Activated effector memory CD4-positive, alpha-beta T cell treated with anti-CD3 and anti-CD28 coated beads, Interleukin-2, amount 50 U/mL, for 16 hours (primary cell): ENCODE measurements around the gene TMEM207.
A peak's percentile ranks its signal among the peaks of the same experiment; 100 is the strongest.

ENCODE experiments used
- DNase-seq: peaks from one replicate; pipeline ENCODE4 v3.0.0-alpha.2; 2020

The TMEM207 gene

GRCh38 chr3:190443257-190443656 is 6.4 kb downstream of the TMEM207 start:
- no peak for DNase-seq

- DNase-seq = no peak
These were observed 7.5 kb downstream of the TMEM207 start for GRCh38 chr3:190442240-190442639.

DNA sequence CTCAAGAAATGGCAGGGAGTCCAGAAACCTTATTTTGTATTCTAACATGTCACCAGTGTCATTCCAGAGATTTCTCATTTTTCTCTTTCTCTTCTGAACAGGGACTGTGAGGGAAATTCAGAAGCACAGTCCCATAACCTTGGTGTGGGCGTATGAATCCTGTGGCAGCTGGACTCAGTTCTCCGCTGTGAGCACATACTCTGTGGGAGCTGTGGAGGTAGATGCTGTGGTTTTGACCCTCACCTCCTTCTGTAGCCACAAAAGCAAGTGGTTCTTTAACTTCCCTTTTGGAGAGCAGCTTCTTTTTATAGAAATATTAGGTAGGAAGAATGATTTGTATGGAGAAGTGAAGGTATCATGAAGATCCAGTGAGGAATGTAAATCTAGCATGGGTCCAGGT is 13.4 kb downstream of the TMEM207 start:
- no peak for DNase-seq

GRCh38 chr3:190435618-190436017 is 14.1 kb downstream of the TMEM207 start:
- DNase-seq = no peak

DNA sequence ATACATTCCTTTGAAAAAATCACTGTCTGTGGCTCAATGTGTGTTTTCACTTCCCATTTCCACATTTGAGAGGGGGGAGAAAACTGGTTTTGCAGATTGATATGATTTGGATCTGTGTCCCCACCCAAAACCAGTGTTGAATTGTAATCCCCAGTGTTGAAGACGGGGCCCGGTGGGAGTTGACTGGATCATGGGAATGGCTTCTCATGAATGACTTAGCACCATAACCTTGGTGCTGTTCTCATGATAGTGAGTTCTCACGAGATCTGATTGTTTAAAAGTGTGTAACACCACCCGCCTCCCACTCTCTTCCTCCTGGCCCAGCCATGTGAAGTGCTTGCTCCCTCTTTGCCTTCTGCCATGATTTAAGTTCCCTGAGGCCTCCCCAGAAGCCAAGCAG is 16.1 kb downstream of the TMEM207 start:
- no peak for DNase-seq

- no peak for DNase-seq
These were observed 17.5 kb downstream of the TMEM207 start for GRCh38 chr3:190432216-190432615.

DNA sequence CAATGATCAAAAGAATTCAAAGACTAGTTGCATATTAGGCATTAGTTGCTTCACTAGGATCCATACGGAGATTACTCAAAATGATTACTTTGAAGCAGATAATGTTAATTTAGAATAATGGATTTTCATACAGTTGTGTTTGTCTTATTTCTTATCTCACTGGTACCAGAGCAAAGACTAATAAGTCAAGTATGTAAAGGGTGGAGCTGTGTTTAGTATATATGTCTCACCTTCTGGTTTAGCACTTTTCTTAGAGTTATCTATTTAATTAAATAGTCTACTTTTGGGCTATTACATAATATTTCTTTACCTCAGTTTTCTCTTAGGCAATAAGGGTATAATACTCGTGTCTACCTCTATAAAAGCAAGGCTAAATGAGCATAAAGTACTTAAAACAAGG is 18.8 kb downstream of the TMEM207 start:
- DNase-seq = no peak

- no peak for DNase-seq
These were observed 20.0 kb downstream of the TMEM207 start for GRCh38 chr3:190429681-190430080.

DNA sequence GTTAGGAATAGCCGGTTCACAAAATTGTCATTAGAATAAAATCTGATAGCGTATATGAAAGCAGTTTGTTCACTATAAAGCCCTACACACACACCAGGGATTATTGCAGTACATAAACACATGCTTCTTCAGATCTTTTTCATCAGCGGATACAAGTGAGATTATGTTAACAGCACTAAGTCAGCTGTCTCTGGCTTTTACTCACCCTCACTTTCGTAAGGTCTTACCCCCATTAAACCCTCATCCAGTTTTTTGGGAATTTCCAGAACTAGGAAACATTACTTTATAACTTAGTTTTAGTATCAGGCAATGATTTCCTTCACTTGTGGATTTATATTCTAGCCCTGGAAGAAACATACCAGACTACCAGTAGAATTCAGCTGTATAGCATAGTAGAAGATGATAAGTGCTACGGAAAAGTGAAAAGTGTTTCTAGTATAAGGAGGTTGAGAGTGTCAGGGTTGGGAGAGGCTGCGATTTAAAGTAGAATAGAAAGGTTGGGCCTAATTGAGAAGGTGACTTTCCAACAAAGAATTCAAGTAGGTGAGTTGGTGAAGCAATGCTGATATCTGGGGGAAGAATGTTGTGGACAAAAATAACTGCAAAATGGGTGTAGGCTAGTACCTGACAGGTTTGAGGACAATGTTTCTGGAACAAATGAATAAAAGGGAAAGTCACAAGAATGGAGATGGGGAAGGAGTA is 22.7 kb downstream of the TMEM207 start:
- no peak for DNase-seq

DNA sequence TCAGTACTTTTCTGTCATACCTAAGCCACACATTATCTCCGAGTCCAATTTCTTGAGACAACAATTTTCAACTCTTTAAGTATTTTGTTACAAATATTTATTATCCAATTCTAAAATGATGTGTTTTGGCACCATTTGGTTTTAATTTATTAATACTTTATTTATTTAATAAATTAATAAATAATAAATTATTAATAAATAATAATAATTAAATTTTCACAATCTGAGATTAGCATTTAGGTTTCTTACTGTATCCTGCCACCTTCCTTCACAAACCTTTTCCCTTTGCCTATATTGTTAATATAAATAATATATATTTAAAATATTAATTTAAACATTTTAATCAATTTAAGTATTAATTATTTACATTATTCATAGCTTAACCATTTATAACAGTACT is 23.9 kb downstream of the TMEM207 start:
- DNase-seq = no peak

- peak; percentile 66 for DNase-seq
These were observed 24.9 kb downstream of the TMEM207 start for GRCh38 chr3:190424478-190425439.

DNA sequence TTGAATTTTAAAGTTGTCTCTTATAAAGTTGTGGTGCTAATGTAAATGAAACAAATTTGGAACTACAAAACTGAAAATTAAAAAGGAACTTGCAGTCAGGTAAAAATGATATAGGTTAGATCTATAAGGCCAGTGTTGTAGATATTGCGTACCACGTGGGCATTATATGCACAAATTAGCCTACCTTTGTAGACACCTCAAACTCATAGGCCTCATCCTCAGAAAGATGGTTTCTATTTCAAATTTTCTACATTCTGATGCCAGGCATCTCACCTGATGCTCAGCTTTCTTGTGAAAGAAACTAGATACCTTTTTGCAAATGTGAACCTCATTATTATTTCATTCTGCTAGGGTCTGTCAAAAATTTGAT is 25.6 kb downstream of the TMEM207 start:
- no peak for DNase-seq

DNA sequence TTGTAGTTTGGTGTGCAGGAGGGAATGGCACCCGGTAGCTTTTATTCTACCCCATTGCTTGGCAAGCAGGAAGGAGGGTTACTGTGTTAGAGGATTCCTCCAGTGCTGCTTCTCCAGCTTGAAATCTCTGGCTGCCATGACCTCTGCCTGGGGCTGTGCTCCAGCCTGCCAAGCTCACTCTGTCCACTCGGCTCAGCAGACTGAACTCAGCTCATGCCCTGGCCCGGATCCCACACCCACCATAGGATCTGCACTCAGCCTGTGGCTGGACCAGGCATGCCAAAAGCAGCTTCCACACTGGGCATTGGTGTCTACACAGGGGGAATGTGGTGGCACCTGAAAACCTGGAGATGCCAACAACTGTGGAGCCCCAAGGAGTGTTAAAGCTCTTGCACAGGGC is 35.4 kb downstream of the TMEM207 start:
- no peak for DNase-seq

GRCh38 chr3:190404715-190405114 is 45.0 kb downstream of the TMEM207 start:
- DNase-seq = no peak

DNA sequence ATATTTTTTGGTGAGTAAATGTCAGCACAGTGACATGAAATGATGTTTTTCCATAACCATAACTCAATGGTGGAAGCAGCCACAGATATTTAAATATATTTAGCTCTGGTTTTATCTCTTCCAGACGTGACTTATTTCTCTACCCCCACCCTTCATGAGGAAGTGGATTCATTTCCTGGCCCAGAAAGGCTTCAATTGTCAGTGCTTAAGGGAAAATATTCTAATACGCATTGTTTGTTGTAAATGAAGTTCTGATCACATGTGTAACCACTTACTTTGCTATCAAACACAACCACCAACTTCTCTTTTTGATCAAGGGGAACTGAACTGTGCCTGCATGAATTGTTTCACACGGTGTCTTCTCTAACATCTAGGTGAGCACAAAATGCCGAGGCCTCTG is 47.7 kb downstream of the TMEM207 start:
- no peak for DNase-seq

DNA sequence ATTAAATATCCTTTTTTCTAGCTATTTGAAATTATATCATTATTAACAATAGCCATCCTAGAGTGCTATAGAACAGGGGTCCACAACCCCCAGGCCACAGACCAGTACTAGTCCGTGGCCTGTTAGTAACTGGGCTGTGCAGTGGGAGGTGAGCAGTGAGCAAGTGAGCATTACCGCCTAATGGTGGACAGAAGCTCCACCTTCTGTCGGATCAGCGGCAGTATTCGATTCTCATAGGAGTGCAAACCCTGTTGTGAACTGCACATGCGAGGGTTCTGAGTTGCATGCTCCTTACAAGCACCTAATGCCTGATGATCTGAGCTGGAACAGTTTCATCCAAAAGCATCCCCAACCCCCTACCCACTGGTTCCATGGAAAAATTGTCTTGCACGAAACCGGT is 50.0 kb downstream of the TMEM207 start:
- DNase-seq = no peak

DNA sequence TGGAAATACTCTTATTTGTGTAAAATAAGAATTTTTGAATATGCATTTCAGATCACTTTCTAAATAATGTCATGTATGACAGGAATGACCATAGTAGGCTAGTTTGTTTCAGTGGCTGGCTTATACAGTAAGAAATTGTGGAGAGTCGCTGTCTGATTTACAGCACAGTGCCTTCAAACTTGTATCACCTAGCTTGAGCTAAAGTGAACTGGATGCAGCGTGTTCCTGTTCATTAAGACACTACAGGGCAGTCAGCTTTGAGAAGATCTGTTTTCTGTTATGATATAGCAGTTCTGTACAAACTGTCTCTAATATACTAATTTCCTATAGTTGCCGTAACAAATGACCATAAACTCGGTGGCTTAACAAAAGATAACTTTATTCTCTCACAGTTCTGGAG is 51.8 kb downstream of the TMEM207 start:
- no peak for DNase-seq

- DNase-seq = no peak
These were observed 53.7 kb downstream of the TMEM207 start for GRCh38 chr3:190396001-190396400.

GRCh38 chr3:190388703-190389102 is 61.0 kb downstream of the TMEM207 start:
- DNase-seq = no peak

GRCh38 chr3:190387578-190388213 is 62.0 kb downstream of the TMEM207 start, which contains the start of gene CLDN16:
Gene CLDN16 (plus strand): TSS chr3:190388163. CDS start chr3:190388330, 167 bp downstream.
- DNase-seq = no peak

- no peak for DNase-seq
These were observed 63.7 kb downstream of the TMEM207 start for GRCh38 chr3:190385731-190386688.

GRCh38 chr3:190384309-190384756 is 65.4 kb downstream of the TMEM207 start:
- DNase-seq = no peak
